GM19025 (cell line): ENCODE measurements around the gene LARGE1.

ENCODE experiments used
- ATAC-seq: cut with Tn5 transposase; IDR thresholded peaks from one replicate; pipeline ENCODE4 v1.9.1; 2021; ENCODE audit warnings: mild to moderate bottlenecking, low read depth, moderate library complexity; ENCODE audit not compliant: unreplicated experiment

Gene LARGE1

DNA sequence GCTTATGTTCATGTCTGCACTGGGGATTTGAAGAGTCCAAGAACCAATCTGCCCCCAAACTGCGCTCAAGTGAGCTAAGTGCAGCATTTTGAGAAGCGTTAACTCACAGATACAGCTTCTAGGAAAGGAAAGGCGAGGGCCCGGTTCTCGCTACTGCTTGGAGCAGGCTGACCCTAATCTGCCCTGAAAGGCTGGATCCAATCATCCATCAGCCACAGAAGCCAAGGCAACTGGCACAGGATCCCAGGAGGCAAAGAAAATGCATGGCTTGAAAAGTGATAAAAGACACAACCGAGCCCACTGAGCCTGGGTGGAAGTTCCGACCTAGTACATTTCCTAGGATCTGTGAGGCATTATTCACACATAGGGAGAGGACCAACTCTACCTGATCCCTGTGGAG lies 174.8 kb downstream of the LARGE1 start:
- ATAC-seq: no peak

- no peak for ATAC-seq
These were observed 176.5 kb downstream of the LARGE1 start for GRCh38 chr22:33743756-33744155.

DNA sequence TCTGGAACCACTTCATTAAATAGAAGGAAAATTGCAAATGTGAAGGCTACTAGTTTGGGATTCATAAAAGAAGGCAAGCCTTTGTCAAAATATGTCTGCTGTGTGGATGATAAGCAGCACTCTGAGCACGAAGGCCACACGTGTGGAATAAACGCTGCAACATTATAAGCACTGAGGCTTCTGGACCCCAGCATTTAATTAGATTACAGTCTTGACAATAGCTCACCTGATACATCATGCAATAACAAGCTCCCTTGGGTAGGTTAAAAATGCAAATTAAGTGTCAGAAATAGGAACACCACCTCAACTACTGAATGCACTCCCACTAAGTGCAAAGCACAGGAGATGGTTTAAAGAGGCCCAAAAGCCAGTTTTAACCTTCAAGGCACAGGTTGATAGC lies 179.3 kb downstream of the LARGE1 start:
- ATAC-seq: no peak

- ATAC-seq: no peak
These were observed 180.8 kb downstream of the LARGE1 start for GRCh38 chr22:33739516-33739915.

DNA sequence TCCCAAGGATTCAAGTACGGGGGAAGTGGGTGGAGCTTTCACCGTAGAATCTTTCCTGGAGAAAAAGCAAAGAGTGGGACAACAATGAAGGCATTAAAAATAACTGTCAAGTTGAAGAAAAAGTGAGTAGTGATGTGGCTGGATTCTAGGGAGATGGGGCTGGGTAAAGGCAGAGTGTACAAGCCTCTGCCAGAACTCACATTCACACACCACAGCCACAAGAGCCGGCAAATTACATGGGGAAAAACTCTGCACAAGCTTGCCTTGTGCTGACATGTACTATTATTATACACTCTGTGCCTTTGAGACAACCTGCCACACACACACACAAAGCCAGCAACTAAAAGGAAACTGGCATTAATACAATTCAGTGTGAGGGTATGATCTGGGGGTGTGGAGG lies 182.6 kb downstream of the LARGE1 start:
- no peak for ATAC-seq

GRCh38 chr22:33735978-33736377 lies 184.3 kb downstream of the LARGE1 start:
- ATAC-seq: no peak

DNA sequence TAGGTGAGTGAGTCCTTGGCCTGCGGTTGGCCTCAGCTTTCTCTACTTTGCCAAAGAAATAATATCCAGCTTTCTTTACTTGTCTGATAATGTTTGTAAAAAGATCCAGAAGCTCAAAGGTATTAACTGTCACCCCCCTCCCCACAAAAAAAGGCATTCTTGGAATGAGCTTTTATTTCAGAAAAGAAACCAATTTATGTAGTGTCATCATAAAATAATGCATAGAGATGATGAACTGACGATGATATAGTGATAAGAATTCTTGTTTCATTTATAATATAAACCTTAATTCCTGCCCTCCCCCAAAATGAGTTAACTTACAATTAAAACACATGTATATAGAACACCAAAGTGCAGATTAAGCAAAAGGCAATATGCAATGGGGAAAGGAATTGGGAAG lies 191.4 kb downstream of the LARGE1 start:
- no peak for ATAC-seq

GRCh38 chr22:33726294-33726734 lies 194.0 kb downstream of the LARGE1 start:
- no peak for ATAC-seq

DNA sequence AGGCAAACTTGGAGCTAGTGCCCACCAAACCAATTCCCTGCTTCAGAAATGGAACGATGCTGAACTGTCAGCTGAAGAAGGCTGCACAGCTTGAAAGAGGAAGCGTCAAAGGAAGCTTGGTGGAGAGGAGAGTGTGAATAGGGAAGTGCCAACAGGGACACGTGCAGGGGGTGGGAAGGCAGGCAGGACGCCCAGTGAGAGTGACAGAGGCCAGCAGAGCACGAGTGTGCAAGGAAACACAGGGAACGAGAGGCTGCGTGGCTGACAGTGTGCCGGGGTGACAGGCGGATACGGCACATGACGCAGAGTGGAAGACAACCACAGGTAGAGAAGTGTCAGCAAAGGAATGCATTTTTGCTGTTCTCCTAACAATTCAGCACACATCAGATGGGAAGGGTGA lies 196.4 kb downstream of the LARGE1 start:
- ATAC-seq: no peak

- ATAC-seq: no peak
These were observed 197.5 kb downstream of the LARGE1 start for GRCh38 chr22:33722816-33723215.

- no peak for ATAC-seq
These were observed 200.0 kb downstream of the LARGE1 start for GRCh38 chr22:33720166-33720878.

DNA sequence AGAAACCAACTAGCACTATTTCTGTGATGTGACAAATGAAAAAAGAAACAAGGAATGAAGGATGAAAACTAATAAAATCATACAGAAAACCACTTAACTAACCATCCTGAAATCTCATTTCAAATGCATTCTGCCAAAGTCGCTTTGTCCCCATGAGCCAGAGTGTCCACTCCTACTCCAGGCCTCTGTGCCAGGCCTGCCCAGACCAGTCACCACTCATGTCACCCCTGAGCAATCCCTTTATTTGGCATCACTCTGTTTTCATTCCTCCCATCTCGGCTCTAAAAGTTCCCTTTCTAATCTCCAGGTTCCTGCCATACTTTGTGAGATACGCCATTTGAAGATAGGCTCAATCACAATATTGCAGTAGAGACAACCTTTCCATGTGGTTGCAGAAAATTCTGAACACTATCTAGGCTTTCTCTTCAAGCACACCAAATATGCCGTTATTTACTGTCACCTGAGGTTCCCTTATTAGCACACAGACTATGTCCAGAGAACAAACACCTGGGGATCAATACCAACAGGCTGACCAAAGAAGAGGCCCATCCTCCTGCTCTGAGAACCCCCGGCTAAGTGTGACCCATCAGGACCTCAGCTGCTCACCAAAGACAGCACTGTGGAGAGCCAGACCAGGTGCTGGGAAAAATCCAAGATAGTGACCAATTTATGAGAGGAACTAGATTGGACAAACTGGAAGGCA lies 202.4 kb downstream of the LARGE1 start:
- ATAC-seq: no peak

DNA sequence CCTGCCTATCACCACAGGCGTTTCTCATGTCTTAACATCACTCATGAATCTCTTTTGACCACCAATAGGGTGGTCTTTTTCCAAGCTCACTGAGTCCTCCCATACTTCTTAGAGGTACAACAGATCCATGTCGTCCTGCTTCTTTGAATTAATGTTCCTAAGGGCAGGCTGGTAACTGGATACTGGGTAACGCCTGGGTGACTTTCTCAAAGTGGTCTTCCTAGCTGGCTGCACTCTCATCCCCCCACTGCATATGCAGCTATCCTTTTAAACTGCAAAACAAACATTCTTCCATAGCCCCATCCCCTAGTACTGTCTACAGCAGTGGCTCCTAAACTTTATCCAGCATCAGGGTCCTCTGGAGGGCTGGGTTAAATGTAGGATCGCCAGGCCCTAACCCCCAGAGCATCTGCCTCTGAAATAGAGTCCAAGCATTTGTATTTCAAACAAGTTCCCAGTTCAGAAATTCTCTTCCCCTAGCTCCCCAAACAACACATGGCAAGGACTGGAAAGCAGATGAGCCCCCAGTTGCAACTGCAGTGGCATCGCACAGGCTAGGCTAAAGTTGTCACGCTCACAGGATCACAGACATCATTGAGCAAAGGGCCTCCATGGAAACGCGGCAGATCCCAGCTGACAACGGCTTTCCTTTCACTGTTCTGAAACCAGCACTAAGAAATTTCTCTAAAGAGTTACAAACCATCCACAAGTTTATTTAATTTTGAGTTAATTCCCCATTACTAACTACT lies 204.9 kb downstream of the LARGE1 start:
- no peak for ATAC-seq

DNA sequence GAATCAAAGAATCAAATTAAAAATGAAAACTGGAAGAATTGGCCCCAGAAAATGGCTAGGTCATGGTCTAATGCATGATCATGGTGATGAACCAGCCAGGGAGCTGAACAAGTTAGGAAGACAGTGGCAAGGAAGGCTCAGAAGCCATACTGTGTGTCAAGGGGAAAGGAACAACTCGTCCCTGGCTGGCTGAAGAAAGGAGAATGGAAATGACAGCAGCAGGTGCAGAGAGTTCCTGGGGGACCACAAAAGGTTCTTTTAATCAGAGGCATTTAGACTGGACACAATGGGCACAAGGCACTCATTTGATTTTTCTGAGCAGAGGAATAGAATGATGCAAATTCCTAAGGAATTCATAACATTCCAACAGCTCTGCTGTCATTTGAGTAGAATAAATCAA lies 209.9 kb downstream of the LARGE1 start:
- no peak for ATAC-seq

- no peak for ATAC-seq
These were observed 212.7 kb downstream of the LARGE1 start for GRCh38 chr22:33707581-33707980.

DNA sequence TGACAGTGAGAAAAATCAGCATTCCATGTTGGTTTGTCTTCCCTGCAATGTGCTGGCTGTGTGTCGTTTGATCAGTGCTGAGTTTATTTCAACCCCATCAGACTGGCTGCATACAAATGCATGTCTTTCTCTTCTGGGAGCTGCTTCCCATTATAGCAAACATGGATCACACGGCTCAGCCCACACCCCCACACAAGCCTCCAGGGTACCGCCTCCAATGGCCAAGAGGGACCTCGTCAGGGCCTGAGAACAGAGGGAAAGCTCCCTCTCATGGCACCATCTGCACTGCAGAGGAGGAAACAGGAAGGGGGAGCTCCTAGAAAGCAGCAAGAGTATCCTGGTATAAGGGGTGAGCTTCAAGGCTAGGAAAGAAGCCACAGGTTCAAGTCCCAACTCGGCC lies 214.2 kb downstream of the LARGE1 start:
- ATAC-seq: no peak

GRCh38 chr22:33699176-33699575 lies 221.1 kb downstream of the LARGE1 start:
- no peak for ATAC-seq

GRCh38 chr22:33697640-33698039 lies 222.6 kb downstream of the LARGE1 start:
- no peak for ATAC-seq

DNA sequence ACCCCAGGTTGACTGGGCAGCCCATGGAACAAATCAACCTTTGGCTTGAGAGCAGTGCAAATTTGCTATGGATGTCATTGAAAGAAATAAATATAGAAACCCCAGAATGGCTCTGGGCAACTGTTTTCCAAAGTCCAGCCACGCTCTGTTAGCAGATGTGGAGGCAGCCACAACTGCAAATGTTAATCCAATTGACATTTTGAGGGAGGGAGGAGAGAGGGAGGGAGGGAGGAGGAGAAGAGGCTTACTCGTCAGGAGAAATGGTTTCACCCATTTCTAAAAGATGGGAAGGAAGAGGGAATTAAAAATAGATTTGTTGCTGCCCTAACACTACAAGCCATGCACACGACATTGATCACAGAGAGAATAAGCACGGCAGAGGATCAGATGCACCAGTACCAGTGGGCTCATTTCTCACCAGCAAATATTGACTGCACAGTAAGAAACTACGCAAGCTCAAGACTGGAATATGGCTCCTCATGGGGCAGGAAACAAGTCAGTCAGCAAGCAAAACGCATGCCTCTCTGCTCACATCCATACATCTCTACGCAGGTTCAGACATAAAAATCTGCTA lies 229.1 kb downstream of the LARGE1 start:
- no peak for ATAC-seq

DNA sequence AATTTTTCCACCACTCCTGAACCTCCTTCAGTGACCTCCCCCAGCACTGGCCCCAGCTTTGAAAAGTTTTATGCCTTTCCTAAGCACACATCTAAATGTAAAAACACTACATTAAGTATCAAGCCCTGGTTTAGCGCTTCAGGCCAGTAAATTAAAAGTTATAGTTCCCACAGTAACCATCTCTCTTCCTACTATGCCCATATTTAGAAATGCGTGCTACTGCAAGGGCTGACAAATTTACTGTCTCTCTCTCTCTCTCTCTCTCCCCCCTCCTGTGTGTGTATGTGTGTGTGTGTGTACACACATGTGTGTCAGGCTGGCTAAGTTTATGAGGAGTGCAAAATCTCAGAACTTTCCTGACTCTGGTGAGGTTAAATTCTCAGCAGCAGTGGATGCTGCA lies 231.4 kb downstream of the LARGE1 start:
- no peak for ATAC-seq

- no peak for ATAC-seq
These were observed 232.8 kb downstream of the LARGE1 start for GRCh38 chr22:33687464-33687863.
